Fibroblast of skin of left quadriceps (primary cell): ENCODE data around the gene SLC44A2.
A peak's percentile ranks its signal among the peaks of the same experiment; 100 is the strongest.

Experiments
- DNase-seq, 2 experiments: peaks; one replicate each; pipeline ENCODE4 v3.0.0-alpha.2; 2013; ENCODE audit warnings: low read depth in 2 of 2

The SLC44A2 gene

GRCh38 chr19:10625003-10625761 lies at the start of gene SLC44A2:
Gene SLC44A2, plus strand, starts transcription at chr19:10625553. Its CDS starts 81 bp downstream, at chr19:10625634.
- no peak for DNase-seq

GRCh38 chr19:10577951-10578350 lies 47.4 kb upstream of the SLC44A2 start:
- no peak for DNase-seq

- peak; percentile 68 to 71 for DNase-seq
These were observed 44.2 kb upstream of the SLC44A2 start for GRCh38 chr19:10580979-10581631.

GRCh38 chr19:10582091-10582490 lies 43.3 kb upstream of the SLC44A2 start:
- DNase-seq: no peak

- no peak for DNase-seq
These were observed 42.1 kb upstream of the SLC44A2 start for GRCh38 chr19:10583036-10583776.

- DNase-seq: no peak
These were observed 39.0 kb upstream of the SLC44A2 start for GRCh38 chr19:10586396-10586795.

- DNase-seq: no peak
These were observed 38.1 kb upstream of the SLC44A2 start, which contains the start of gene AP1M2 for GRCh38 chr19:10587022-10587838. Gene AP1M2, minus strand, starts transcription at chr19:10587312. Its CDS starts 81 bp downstream, at chr19:10587231.

GRCh38 chr19:10587839-10588150 lies 37.6 kb upstream of the SLC44A2 start:
- no peak for DNase-seq

- DNase-seq: no peak
These were observed 32.2 kb upstream of the SLC44A2 start for GRCh38 chr19:10593148-10593547.

GRCh38 chr19:10593820-10594637 lies 31.3 kb upstream of the SLC44A2 start:
- DNase-seq: no peak

- no peak for DNase-seq
These were observed 25.2 kb upstream of the SLC44A2 start for GRCh38 chr19:10600149-10600548.

- no peak for DNase-seq
These were observed 23.4 kb upstream of the SLC44A2 start for GRCh38 chr19:10601999-10602329.

- peak; percentile 35 to 44 for DNase-seq
These were observed 22.8 kb upstream of the SLC44A2 start for GRCh38 chr19:10602330-10603083.

GRCh38 chr19:10603084-10603872 lies 22.1 kb upstream of the SLC44A2 start:
- DNase-seq: no peak

- DNase-seq: no peak
These were observed 21.4 kb upstream of the SLC44A2 start for GRCh38 chr19:10603873-10604459.

- no peak for DNase-seq
These were observed 20.8 kb upstream of the SLC44A2 start for GRCh38 chr19:10604460-10604980.

GRCh38 chr19:10611907-10612306 lies 13.4 kb upstream of the SLC44A2 start:
- no peak for DNase-seq

GRCh38 chr19:10612499-10613119 lies 12.7 kb upstream of the SLC44A2 start:
- no peak for DNase-seq
